Measurements from ENCODE around the gene SYNPO2L. TPM values are rescaled to one million over a fixed set of nuclear protein-coding genes. Genes with fewer than 3 reads are reported as not detected.

SYNPO2L gene
- total and polyA plus RNA-seq, 4 donors = under 0.01 to 0.02 TPM; not detected in 2

GRCh38 chr10:73625004-73625883 is 30.6 kb downstream of the SYNPO2L start:
- Histone ChIP-seq H3K27ac (ENCODE audit: low read depth in 1 of 2, low read length in 2 of 2) (peak overlapping the region; percentile 34 to 57), H3K4me3 (ENCODE audit: low read depth in 1 of 3, low read length in 3 of 3) (peak overlapping the region; percentile 72 to 95 (median 78)), H3K27me3 (ENCODE audit: control insufficient read depth in 4 of 4, insufficient read depth in 4 of 4, low read length in 3 of 4) (no peaks in the 10 kb centered on the region), H3K9ac (ENCODE audit: low read depth in 1 of 2, low read length in 2 of 2) (peak overlapping the region; percentile 69 to 86), H3K9me3 (ENCODE audit: control insufficient read depth in 4 of 4, low read length in 3 of 4) (no peaks in the 10 kb centered on the region), H3K36me3 (ENCODE audit: control insufficient read depth in 4 of 4, insufficient read depth in 3 of 4, low read depth in 1 of 4, low read length in 3 of 4) (no peaks in the 10 kb centered on the region), H3K4me1 (ENCODE audit: control insufficient read depth in 4 of 4, insufficient read depth in 4 of 4, low read length in 3 of 4) (peaks cover 0 to 14% (median 9%) of the 10 kb centered on the region in 4 donors)
- no peak for DNase-seq (ENCODE audit: low spot score)
- 3% methylated on average over 46 of the region's 46 CpGs for WGBS
- TF ChIP-seq SP1 (IDR thresholded peaks at IDR 0.05) = no peak
- no peak for TF ChIP-seq TAF1 (conservative IDR thresholded peaks at IDR 0.05)
- TF ChIP-seq HNF4G (IDR thresholded peaks at IDR 0.05) = no peak
- no peak for TF ChIP-seq ZBTB33 (IDR thresholded peaks at IDR 0.05)
- no peak for TF ChIP-seq ATF3 (IDR thresholded peaks at IDR 0.05)
- TF ChIP-seq MAX (IDR thresholded peaks at IDR 0.05) = no peak
- TF ChIP-seq FOXA2 (IDR thresholded peaks at IDR 0.05) = no peak
- no peak for TF ChIP-seq GABPA (IDR thresholded peaks at IDR 0.05 in 1 of 2, conservative IDR thresholded peaks at IDR 0.05 in 1 of 2)
- TF ChIP-seq NR2F2 (IDR thresholded peaks at IDR 0.05) = no peak
- TF ChIP-seq YY1 (IDR thresholded peaks at IDR 0.05) = no peak
- no peak for TF ChIP-seq FOXA1 (IDR thresholded peaks at IDR 0.05)
- no peak for TF ChIP-seq RAD21 (IDR thresholded peaks at IDR 0.05)
- no peak for TF ChIP-seq JUND (IDR thresholded peaks at IDR 0.05)
- TF ChIP-seq RXRA (IDR thresholded peaks at IDR 0.05) = no peak

GRCh38 chr10:73623056-73623455 is 32.8 kb downstream of the SYNPO2L start:
- Histone ChIP-seq H3K9ac (ENCODE audit: low read depth in 1 of 2, low read length in 2 of 2) (no peak overlapping the region), H3K4me3 (ENCODE audit: low read depth in 1 of 3, low read length in 3 of 3) (no peak overlapping the region), H3K27ac (ENCODE audit: low read depth in 1 of 2, low read length in 2 of 2) (no peak overlapping the region), H3K4me1 (ENCODE audit: control insufficient read depth in 4 of 4, insufficient read depth in 4 of 4, low read length in 3 of 4) (peaks cover 0 to 14% (median 9%) of the 10 kb centered on the region in 4 donors), H3K27me3 (ENCODE audit: control insufficient read depth in 4 of 4, insufficient read depth in 4 of 4, low read length in 3 of 4) (no peaks in the 10 kb centered on the region), H3K36me3 (ENCODE audit: control insufficient read depth in 4 of 4, insufficient read depth in 3 of 4, low read depth in 1 of 4, low read length in 3 of 4) (no peaks in the 10 kb centered on the region), H3K9me3 (ENCODE audit: control insufficient read depth in 4 of 4, low read length in 3 of 4) (no peaks in the 10 kb centered on the region)
- WGBS = 85% methylated on average over 4 of the region's 4 CpGs
- no peak for DNase-seq (ENCODE audit: low spot score)
- TF ChIP-seq REST (IDR thresholded peaks at IDR 0.05) = no peak
- TF ChIP-seq NR2F2 (IDR thresholded peaks at IDR 0.05) = no peak
- TF ChIP-seq YY1 (IDR thresholded peaks at IDR 0.05) = no peak
- no peak for TF ChIP-seq RXRA (IDR thresholded peaks at IDR 0.05)
- no peak for TF ChIP-seq ZBTB33 (IDR thresholded peaks at IDR 0.05)
- TF ChIP-seq MAX (IDR thresholded peaks at IDR 0.05) = no peak
- no peak for TF ChIP-seq SP1 (IDR thresholded peaks at IDR 0.05)
- no peak for TF ChIP-seq FOXA1 (IDR thresholded peaks at IDR 0.05)
- no peak for TF ChIP-seq ATF3 (IDR thresholded peaks at IDR 0.05)
- TF ChIP-seq FOXA2 (IDR thresholded peaks at IDR 0.05) = no peak
- no peak for TF ChIP-seq JUND (IDR thresholded peaks at IDR 0.05)
- no peak for TF ChIP-seq HNF4A (conservative IDR thresholded peaks at IDR 0.05)

Measured in liver (tissue), 9 donors.